Keratinocyte (primary cell): Measurements from ENCODE around the gene RANBP3. TPM values are rescaled to one million over a fixed set of nuclear protein-coding genes. Genes with fewer than 3 reads are reported as not detected.

Source experiments
- DNase-seq: peaks from one replicate; pipeline ENCODE4 v3.0.0-alpha.2; 2011; ENCODE audit warnings: low read depth, missing footprints, low spot score
- FAIRE-seq: peaks from 2 replicates; lab custom pipeline; 2011; peaks lifted over from hg19 to GRCh38; lab: Jason Lieb, UNC
- H2AFZ ChIP-seq: 2 replicates; pipeline ENCODE4 v1.6.0; 2012; ENCODE audit warnings: low read length, control low read depth, inconsistent platforms; ENCODE audit not compliant: control insufficient read depth
- H3K27ac ChIP-seq: 2 replicates; pipeline ENCODE4 v1.5.1; 2011; ENCODE audit warnings: low read length; ENCODE audit not compliant: control insufficient read depth, insufficient read depth
- H3K27me3 ChIP-seq: 3 replicates; pipeline ENCODE4 v1.6.0; 2011; ENCODE audit warnings: low read length; ENCODE audit not compliant: control insufficient read depth, insufficient read depth; ENCODE audit errors: extremely low read depth
- H3K36me3 ChIP-seq, 2 experiments: 2 replicates in 1 of 2; 3 replicates in 1 of 2; pipeline ENCODE4 v1.5.1; 2011; ENCODE audit warnings: low read length in 2 of 2, mild to moderate bottlenecking in 1 of 2; ENCODE audit not compliant: control insufficient read depth in 2 of 2, insufficient read depth in 2 of 2; ENCODE audit errors: extremely low read depth in 1 of 2
- H3K4me1 ChIP-seq: 3 replicates; pipeline ENCODE4 v1.5.1; 2011; ENCODE audit warnings: low read length; ENCODE audit not compliant: control insufficient read depth, insufficient read depth; ENCODE audit errors: extremely low read depth
- H3K4me2 ChIP-seq: 3 replicates; pipeline ENCODE4 v1.6.0; 2011; ENCODE audit warnings: low read depth, low read length; ENCODE audit not compliant: control insufficient read depth, insufficient read depth; ENCODE audit errors: extremely low read depth
- H3K4me3 ChIP-seq, 3 experiments: fragments of 200-600 bp in 1 of 3; sonication (generic) in 1 of 3; 2 replicates in 2 of 3; 3 replicates in 1 of 3; pipeline ENCODE4 v1.5.1; 2011 to 2016; ENCODE audit warnings: low read length in 3 of 3, mild to moderate bottlenecking in 3 of 3, control low read depth in 2 of 3, inconsistent platforms in 1 of 3, low read depth in 1 of 3, mixed read lengths in 1 of 3, mixed run types in 1 of 3, moderate library complexity in 1 of 3; ENCODE audit not compliant: control insufficient read depth in 2 of 3, insufficient read depth in 2 of 3; ENCODE audit errors: extremely low read depth in 1 of 3
- H3K79me2 ChIP-seq: 2 replicates; pipeline ENCODE4 v1.6.0; 2012; ENCODE audit warnings: low read length; ENCODE audit not compliant: control insufficient read depth, insufficient read depth
- H3K9ac ChIP-seq: 3 replicates; pipeline ENCODE4 v1.6.0; 2011; ENCODE audit warnings: low read length; ENCODE audit not compliant: control insufficient read depth, insufficient read depth; ENCODE audit errors: extremely low read depth
- H3K9me1 ChIP-seq: 3 replicates; pipeline ENCODE4 v1.6.0; 2011; ENCODE audit warnings: low read length; ENCODE audit not compliant: control insufficient read depth, insufficient read depth; ENCODE audit errors: extremely low read depth
- H3K9me3 ChIP-seq: 2 replicates; pipeline ENCODE4 v1.5.1; 2012; ENCODE audit warnings: low read depth, low read length; ENCODE audit not compliant: control insufficient read depth
- H4K20me1 ChIP-seq: 3 replicates; pipeline ENCODE4 v1.6.0; 2011; ENCODE audit warnings: low read length; ENCODE audit not compliant: control insufficient read depth, insufficient read depth; ENCODE audit errors: extremely low read depth
- EZH2 ChIP-seq: IDR thresholded peaks from one replicate; pipeline ENCODE4 v1.6.1; 2012; ENCODE audit warnings: inconsistent platforms, mild to moderate bottlenecking, low read length, moderate library complexity
- dilution Hi-C: fragments of 300-500 bp; cut with MboI; formaldehyde crosslinking; loops from one replicate; pipeline ENCODE4 v1.7.0; 2020; ENCODE audit warnings: low sequenced_read_pairs; ENCODE audit not compliant: extremely low pct_ligation_motif_present
- polyA plus RNA-seq, 5 experiments: library from polyadenylated mRNA; depleted of rRNA in 3 of 5; stranded (reverse) in 3 of 5; stranded (forward) in 1 of 5; unstranded in 1 of 5; fragments of >200 nt; gene quantifications; 1 replicate in 1 of 5; 2 replicates in 3 of 5; 3 replicates in 1 of 5; pipeline versions ENCODE4 v1.2.1 to v1.2.3, GENCODE V29; 2011 to 2012; ENCODE audit warnings: missing spikeins in 2 of 5, low read depth in 1 of 5, low replicate concordance in 1 of 5
- TF ChIP-seq, protein P1 (sequence below), 3 experiments: IDR thresholded peaks in 1 of 3; conservative IDR thresholded peaks in 1 of 3; optimal IDR thresholded peaks in 1 of 3; 2 replicates in 2 of 3; 3 replicates in 1 of 3; pipeline versions ENCODE3 to v1.5.1; 2011; ENCODE audit warnings: low read length in 3 of 3, mild to moderate bottlenecking in 3 of 3, moderate library complexity in 2 of 3, control low read depth in 1 of 3, inconsistent platforms in 1 of 3; ENCODE audit not compliant: insufficient read depth in 2 of 3; ENCODE audit errors: extremely low read depth in 1 of 3

The RANBP3 gene
- polyA plus RNA-seq, 1 donor (not counting 4 experiments of a cell fraction or from before 2014, with no cell fraction given), result 36.4 TPM

GRCh38 chr19:5969476-5969875, 8.5 kb downstream of the RANBP3 start:
- Histone ChIP-seq H3K9ac (no peak overlapping the region), H3K27me3 (no peaks in the 10 kb centered on the region), H3K36me3 (peaks cover 10 to 36% of the 10 kb centered on the region in 2 experiments), H3K4me3 (no peak overlapping the region), H3K9me1 (peaks cover 9% of the 10 kb centered on the region), H2AFZ (no peak overlapping the region), H3K4me1 (peaks cover 36% of the 10 kb centered on the region), H3K27ac (no peak overlapping the region), H3K4me2 (peak overlapping the region; percentile 75), H3K79me2 (peaks cover 93% of the 10 kb centered on the region), H3K9me3 (no peaks in the 10 kb centered on the region), H4K20me1 (peaks cover 60% of the 10 kb centered on the region)
- DNase-seq, result no peak
- no peak for TF ChIP-seq EZH2
- TF ChIP-seq, protein P1, sequence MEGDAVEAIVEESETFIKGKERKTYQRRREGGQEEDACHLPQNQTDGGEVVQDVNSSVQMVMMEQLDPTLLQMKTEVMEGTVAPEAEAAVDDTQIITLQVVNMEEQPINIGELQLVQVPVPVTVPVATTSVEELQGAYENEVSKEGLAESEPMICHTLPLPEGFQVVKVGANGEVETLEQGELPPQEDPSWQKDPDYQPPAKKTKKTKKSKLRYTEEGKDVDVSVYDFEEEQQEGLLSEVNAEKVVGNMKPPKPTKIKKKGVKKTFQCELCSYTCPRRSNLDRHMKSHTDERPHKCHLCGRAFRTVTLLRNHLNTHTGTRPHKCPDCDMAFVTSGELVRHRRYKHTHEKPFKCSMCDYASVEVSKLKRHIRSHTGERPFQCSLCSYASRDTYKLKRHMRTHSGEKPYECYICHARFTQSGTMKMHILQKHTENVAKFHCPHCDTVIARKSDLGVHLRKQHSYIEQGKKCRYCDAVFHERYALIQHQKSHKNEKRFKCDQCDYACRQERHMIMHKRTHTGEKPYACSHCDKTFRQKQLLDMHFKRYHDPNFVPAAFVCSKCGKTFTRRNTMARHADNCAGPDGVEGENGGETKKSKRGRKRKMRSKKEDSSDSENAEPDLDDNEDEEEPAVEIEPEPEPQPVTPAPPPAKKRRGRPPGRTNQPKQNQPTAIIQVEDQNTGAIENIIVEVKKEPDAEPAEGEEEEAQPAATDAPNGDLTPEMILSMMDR (optimal IDR thresholded peaks at IDR 0.05 in 1 of 3, IDR thresholded peaks at IDR 0.05 in 1 of 3, conservative IDR thresholded peaks at IDR 0.05 in 1 of 3; ENCODE audit: extremely low read depth in 1 of 3, insufficient read depth in 2 of 3, low read length in 3 of 3), result no peak
- dilution Hi-C loops, result no loop called here
- no peak for FAIRE-seq

DNA sequence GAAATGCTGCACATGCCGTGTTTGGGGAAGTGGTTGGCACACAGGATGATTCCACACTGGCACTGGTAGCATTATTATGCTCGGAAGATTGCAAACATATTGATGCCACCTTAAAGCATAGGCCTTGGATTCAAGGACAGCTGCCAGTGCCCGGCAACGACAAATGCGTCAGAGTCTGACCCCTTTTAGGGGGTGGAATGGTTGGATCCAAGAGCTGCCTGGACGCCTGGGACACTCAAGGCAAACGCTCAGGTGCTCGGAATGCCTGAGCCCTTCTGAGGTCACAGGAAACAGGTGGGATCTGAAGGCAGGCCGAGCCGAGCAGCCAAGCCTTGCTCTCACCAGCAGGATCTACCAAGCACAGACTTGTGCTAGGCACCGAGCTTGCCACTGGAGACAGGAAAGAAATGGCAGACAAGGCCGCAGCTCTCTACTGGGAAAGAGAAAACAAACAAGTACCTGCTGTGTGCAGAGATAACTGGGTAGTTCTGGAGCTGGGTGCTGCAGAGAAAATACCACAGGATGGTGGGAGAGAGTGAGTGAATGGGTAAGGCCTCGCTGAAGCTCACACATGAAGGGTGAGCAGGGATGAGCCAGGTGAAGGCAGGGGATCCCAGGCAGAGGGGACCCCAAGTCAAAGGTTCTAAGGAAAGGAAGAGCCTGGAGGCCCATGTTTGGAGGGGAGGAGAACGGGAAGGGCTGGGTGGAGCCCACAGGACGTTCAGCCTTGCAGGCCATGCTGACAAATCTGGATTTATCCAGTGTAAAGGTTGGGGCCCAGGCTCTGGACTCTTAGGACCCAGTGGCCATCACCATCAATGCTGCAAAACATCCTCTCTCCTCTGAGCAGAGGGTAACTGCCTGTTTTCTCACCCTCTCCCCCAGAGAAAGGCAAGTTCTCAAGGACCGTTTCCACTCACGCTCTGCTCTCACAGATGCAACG, 9.2 kb downstream of the RANBP3 start:
- DNase-seq (no peak), FAIRE-seq (peak; percentile 34)
- Histone ChIP-seq H3K9me3 (no peaks in the 10 kb centered on the region), H3K27ac (peak overlapping the region; percentile 68), H3K36me3 (peaks cover 6 to 29% of the 10 kb centered on the region in 2 experiments), H3K79me2 (peaks cover 93% of the 10 kb centered on the region), H3K27me3 (no peaks in the 10 kb centered on the region), H3K4me2 (peak overlapping the region; percentile 75), H3K9me1 (peaks cover 9% of the 10 kb centered on the region), H3K9ac (peak overlapping the region; percentile 66), H3K4me3 (peak overlapping the region in 2 of 3 experiments; percentile 36 to 50), H3K4me1 (peaks cover 36% of the 10 kb centered on the region), H4K20me1 (peaks cover 60% of the 10 kb centered on the region), H2AFZ (no peak overlapping the region)
- TF ChIP-seq EZH2, result no peak
- TF ChIP-seq, protein P1 (optimal IDR thresholded peaks at IDR 0.05 in 1 of 3, IDR thresholded peaks at IDR 0.05 in 1 of 3, conservative IDR thresholded peaks at IDR 0.05 in 1 of 3; ENCODE audit: extremely low read depth in 1 of 3, insufficient read depth in 2 of 3, low read length in 3 of 3), result no peak
- dilution Hi-C loops, result no loop called here
